Endothelial cell of umbilical vein (primary cell): ENCODE results near the gene TFAP2E. TPM values are rescaled to one million over a fixed set of nuclear protein-coding genes. Genes with fewer than 3 reads are reported as not detected.

ENCODE experiments used
- BruUV-seq: library from RNA; stranded (reverse); fragments of 400-500 nt; replicated peaks from 2 replicates; lab custom pipeline; 2021; lab: Mats Ljungman, UMichigan
- CTCF ChIA-PET: fragments of 300-600, 350-600 bp; sonication (Branson Sonifier 250); formaldehyde crosslinking; loops from one replicate; lab custom pipeline; 2021; ENCODE audit warnings: antibody characterized with exemption, inconsistent platforms; lab: Charles Lee
- POLR2A ChIA-PET: fragments of 300-600, 350-600 bp; sonication (Branson Sonifier 250); formaldehyde crosslinking; loops from one replicate; lab custom pipeline; 2021; ENCODE audit warnings: antibody characterized with exemption, inconsistent platforms; lab: Charles Lee
- DNase-seq: peaks from one replicate; pipeline ENCODE4 v3.0.0-alpha.2; 2011; ENCODE audit warnings: low read depth, low spot score
- FAIRE-seq: peaks from 2 replicates; lab custom pipeline; 2011; peaks lifted over from hg19 to GRCh38; lab: Jason Lieb, UNC
- H2AFZ ChIP-seq: 2 replicates; pipeline ENCODE4 v1.6.0; 2012; ENCODE audit warnings: low read depth, low read length, control low read depth, inconsistent platforms
- H3K27ac ChIP-seq: 2 replicates; pipeline ENCODE4 v1.5.1; 2011; ENCODE audit warnings: low read depth, mild to moderate bottlenecking, control low read depth, low read length, moderate library complexity; ENCODE audit not compliant: insufficient read depth
- H3K27me3 ChIP-seq, 2 experiments: 2 replicates each; pipeline versions ENCODE4 v1.6.0 to v1.6.1; 2011; ENCODE audit warnings: low read length in 2 of 2, mixed read lengths in 1 of 2; ENCODE audit not compliant: control insufficient read depth in 2 of 2, insufficient read depth in 2 of 2
- H3K36me3 ChIP-seq, 2 experiments: 2 replicates in 1 of 2; 3 replicates in 1 of 2; pipeline ENCODE4 v1.5.1; 2011; ENCODE audit warnings: low read length in 2 of 2, mild to moderate bottlenecking in 1 of 2, moderate library complexity in 1 of 2; ENCODE audit not compliant: control insufficient read depth in 2 of 2, insufficient read depth in 2 of 2; ENCODE audit errors: extremely low read depth in 1 of 2
- H3K4me1 ChIP-seq: 3 replicates; pipeline ENCODE4 v1.5.1; 2011; ENCODE audit warnings: mild to moderate bottlenecking, low read length; ENCODE audit not compliant: control insufficient read depth, insufficient read depth; ENCODE audit errors: extremely low read depth
- H3K4me2 ChIP-seq: 2 replicates; pipeline ENCODE4 v1.6.1; 2011; ENCODE audit warnings: low read length, control low read depth, mixed read lengths; ENCODE audit not compliant: insufficient read depth
- H3K4me3 ChIP-seq, 3 experiments: fragments of 200-600 bp in 1 of 3; sonication (generic), shearing (Covaris generic) in 1 of 3; replicated peaks in 1 of 3; 2 replicates each; pipeline ENCODE4 v1.5.1; 2011 to 2016; ENCODE audit warnings: control low read depth in 3 of 3, low read length in 3 of 3, mild to moderate bottlenecking in 2 of 3, inconsistent platforms in 1 of 3, low read depth in 1 of 3, moderate library complexity in 1 of 3; ENCODE audit not compliant: insufficient read depth in 1 of 3
- H3K79me2 ChIP-seq: 2 replicates; pipeline ENCODE4 v1.6.0; 2012; ENCODE audit warnings: low read length, inconsistent platforms; ENCODE audit not compliant: control insufficient read depth, insufficient read depth
- H3K9ac ChIP-seq: replicated peaks from 2 replicates; pipeline ENCODE3; 2011; ENCODE audit warnings: low read length, control low read depth; ENCODE audit not compliant: insufficient read depth; ENCODE audit errors: extremely low read depth
- H3K9me1 ChIP-seq: replicated peaks from 3 replicates; pipeline ENCODE4 v1.6.0; 2011; ENCODE audit warnings: mild to moderate bottlenecking, low read length; ENCODE audit not compliant: control insufficient read depth, insufficient read depth; ENCODE audit errors: extremely low read depth
- H3K9me3 ChIP-seq: replicated peaks from 2 replicates; pipeline ENCODE4 v1.5.1; 2012; ENCODE audit warnings: low read length, inconsistent platforms; ENCODE audit not compliant: control insufficient read depth, insufficient read depth
- H4K20me1 ChIP-seq: replicated peaks from 2 replicates; pipeline ENCODE3; 2011; ENCODE audit warnings: mild to moderate bottlenecking, low read length; ENCODE audit not compliant: control insufficient read depth, insufficient read depth; ENCODE audit errors: extremely low read depth
- CTCF ChIP-seq, 2 donors: IDR thresholded peaks; 1 replicate in 1 of 2; 2 replicates in 1 of 2; pipeline ENCODE4 v1.5.1; 2011; ENCODE audit warnings: low read length in 2 of 2, mild to moderate bottlenecking in 2 of 2, moderate library complexity in 2 of 2, control low read depth in 1 of 2, inconsistent platforms in 1 of 2, low read depth in 1 of 2; ENCODE audit not compliant: insufficient read depth in 1 of 2; ENCODE audit errors: extremely low read depth in 1 of 2
- EZH2 ChIP-seq: IDR thresholded peaks from 2 replicates; pipeline ENCODE4 v1.6.1; 2012; ENCODE audit warnings: borderline replicate concordance, low read depth, mild to moderate bottlenecking, moderate library complexity, low read length, inconsistent platforms; ENCODE audit not compliant: severe bottlenecking
- FOS ChIP-seq: IDR thresholded peaks from 2 replicates; pipeline ENCODE4 v1.6.1; 2011; ENCODE audit warnings: mild to moderate bottlenecking, low read length, moderate library complexity, borderline replicate concordance; ENCODE audit not compliant: insufficient read depth
- GATA2 ChIP-seq: IDR thresholded peaks from 2 replicates; pipeline ENCODE4 v1.7.0; 2011; ENCODE audit warnings: low read depth, mild to moderate bottlenecking, moderate library complexity, mixed read lengths, low read length; ENCODE audit not compliant: insufficient read length, insufficient read depth
- JUN ChIP-seq: IDR thresholded peaks from 2 replicates; pipeline ENCODE4 v1.6.1; 2011; ENCODE audit warnings: borderline replicate concordance, low read depth; ENCODE audit not compliant: insufficient read length, insufficient read depth
- MYC ChIP-seq: IDR thresholded peaks from one replicate; pipeline ENCODE4 v1.6.1; 2011; ENCODE audit warnings: mild to moderate bottlenecking, low read depth, low read length
- POLR2A ChIP-seq: IDR thresholded peaks from 2 replicates; pipeline ENCODE4 v1.6.1; 2012; ENCODE audit warnings: low read depth, mild to moderate bottlenecking, control low read depth, low read length
- POLR2AphosphoS5 ChIP-seq: IDR thresholded peaks from 2 replicates; pipeline ENCODE4 v1.6.1; 2012; ENCODE audit warnings: low read depth, mild to moderate bottlenecking, control low read depth, low read length, moderate library complexity; ENCODE audit not compliant: insufficient read depth
- dilution Hi-C: fragments of 300-500 bp; cut with MboI; formaldehyde crosslinking; loops from one replicate; pipeline ENCODE4 v1.15.0; 2019; ENCODE audit warnings: low sequenced_read_pairs; ENCODE audit not compliant: extremely low pct_ligation_motif_present
- intact Hi-C: fragments of 100-400 bp; cut with micrococcal nuclease; formaldehyde crosslinking; loops from one replicate; pipeline ENCODE4 v1.10.0; 2022
- polyA plus RNA-seq, 4 experiments: library from polyadenylated mRNA; depleted of rRNA in 3 of 4; stranded (reverse) in 3 of 4; unstranded in 1 of 4; fragments of >200 nt; gene quantifications; 2 replicates each; pipeline versions ENCODE4 v1.2.1 to v1.2.3, GENCODE V29; 2011 to 2012; ENCODE audit warnings: missing spikeins in 1 of 4
- total RNA-seq: library from RNA; stranded (reverse); gene quantifications from 2 replicates; pipeline ENCODE4 v1.2.3, GENCODE V29; 2021
- TF ChIP-seq, protein P1 (sequence below): IDR thresholded peaks from 2 replicates; pipeline ENCODE4 v1.6.1; 2011; ENCODE audit not compliant: insufficient read depth, insufficient read length

TFAP2E gene
- total and polyA plus RNA-seq, 2 donors (not counting 3 experiments of a cell fraction or from before 2014, with no cell fraction given): 0.06 TPM; not detected in 1

DNA sequence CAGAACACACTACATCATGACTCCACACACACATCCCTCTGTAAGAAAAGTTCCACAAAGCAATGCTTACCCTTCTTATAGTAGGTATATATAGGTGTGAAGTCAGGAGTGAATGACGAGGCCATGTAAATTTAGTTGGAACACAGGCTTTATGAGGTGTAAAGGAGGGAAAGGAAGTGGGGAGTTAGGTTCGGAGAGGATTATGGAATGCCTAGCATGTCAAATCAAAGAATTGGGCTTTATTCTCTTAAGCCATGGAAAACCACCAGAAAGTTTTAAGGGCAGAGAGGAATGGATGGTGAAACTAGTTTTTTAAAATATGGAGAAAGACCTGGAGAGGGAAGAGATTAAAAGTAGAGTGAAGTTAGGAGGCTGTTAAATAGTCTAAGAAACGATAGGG is 26.3 kb downstream of the TFAP2E start:
- H3K27ac ChIP-seq: no peak overlapping the region
- CTCF ChIA-PET: no interaction called here
- no peaks in the 10 kb centered on the region for H3K79me2 ChIP-seq
- H3K9me3 ChIP-seq: no peaks in the 10 kb centered on the region
- no peak overlapping the region for H3K4me3 ChIP-seq
- H4K20me1 ChIP-seq: no peaks in the 10 kb centered on the region
- H2AFZ ChIP-seq: no peak overlapping the region
- no peaks in the 10 kb centered on the region for H3K9me1 ChIP-seq
- no peaks in the 10 kb centered on the region for H3K4me1 ChIP-seq
- dilution Hi-C loops: no loop called here
- no peaks in the 10 kb centered on the region for H3K27me3 ChIP-seq
- H3K36me3 ChIP-seq: peaks cover 12 to 14% of the 10 kb centered on the region in 2 experiments
- POLR2A ChIA-PET: no interaction called here
- DNase-seq (no peak), FAIRE-seq (peak; percentile 8)
- intact Hi-C loops: loop anchor here (2.0 kb wide), 1 partner anchor 35 kb away; no protein-coding TSS in a partner anchor
- no TSS peak for BruUV-seq
- H3K4me2 ChIP-seq: no peak overlapping the region
- TF ChIP-seq CTCF (IDR thresholded peaks at IDR 0.05; ENCODE audit: extremely low read depth in 1 of 2, insufficient read depth in 1 of 2, low read depth in 1 of 2, low read length in 2 of 2) (no peak), GATA2 (no peak), EZH2 (no peak), POLR2A (no peak), MYC (no peak), FOS (no peak), POLR2AphosphoS5 (no peak), JUN (no peak)
- TF ChIP-seq, protein P1, sequence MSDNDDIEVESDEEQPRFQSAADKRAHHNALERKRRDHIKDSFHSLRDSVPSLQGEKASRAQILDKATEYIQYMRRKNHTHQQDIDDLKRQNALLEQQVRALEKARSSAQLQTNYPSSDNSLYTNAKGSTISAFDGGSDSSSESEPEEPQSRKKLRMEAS: no peak
- H3K9ac ChIP-seq: no peak overlapping the region
